CD4-positive, alpha-beta T cell treated with Interleukin-10 for 1 hour (primary cell): ENCODE measurements around the gene OR10V1.

Experiments
- DNase-seq: peaks from one replicate; pipeline ENCODE4 v3.0.0-alpha.2; 2020

OR10V1 gene

DNA sequence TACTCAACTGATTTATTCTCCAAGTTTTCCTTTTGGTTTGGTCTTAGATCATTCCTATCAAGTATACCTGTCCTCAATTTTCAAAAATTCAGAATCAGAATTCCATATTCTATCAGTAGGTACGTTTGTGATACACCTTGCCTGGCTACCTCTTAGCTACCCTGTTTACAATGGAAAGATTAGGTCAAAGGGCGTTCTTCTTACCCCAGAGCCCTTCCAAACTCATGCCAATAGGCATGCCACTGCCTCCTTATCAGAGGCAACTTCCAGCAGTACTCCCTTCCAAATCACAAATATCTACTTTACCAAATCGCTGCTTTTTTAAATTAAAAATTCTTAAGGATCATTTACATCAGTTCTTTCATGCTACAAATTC is 45.8 kb downstream of the OR10V1 start:
- no peak for DNase-seq

GRCh38 chr11:59666969-59667368 is 46.7 kb downstream of the OR10V1 start:
- no peak for DNase-seq
